Activated T-cell treated with anti-CD3 and anti-CD28 coated beads, Interleukin-2, amount 50 U/mL, for 72 hours (primary cell): ENCODE measurements around the gene ABHD13. TPM values are rescaled to one million over a fixed set of nuclear protein-coding genes. Genes with fewer than 3 reads are reported as not detected.
"Not testable (repeated sequence)": the region's sequence is repeated elsewhere in the genome, so short reads cannot be mapped to it uniquely, and the experiment has no call there.

Experiments used
- ATAC-seq, 2 donors: fragments of 150-1000 bp; cut with Tn5 transposase; replicated peaks in 1 of 2; 2 replicates each; pipeline ENCODE4 v1.10.0; 2021; ENCODE audit warnings: moderate library complexity in 2 of 2, mild to moderate bottlenecking in 1 of 2
- DNase-seq, 2 donors: peaks; one replicate each; pipeline ENCODE4 v3.0.0; 2021 to 2022; ENCODE audit warnings: mixed read lengths in 1 of 2
- H3K27ac Mint-ChIP-seq: one replicate; pipeline ENCODE4 v1.8.0; 2022; ENCODE audit warnings: mild to moderate bottlenecking, moderate library complexity, mixed read lengths
- H3K27me3 Mint-ChIP-seq: one replicate; pipeline ENCODE4 v1.8.0; 2022; ENCODE audit warnings: low read depth, mixed read lengths
- H3K36me3 Mint-ChIP-seq, 2 donors: one replicate each; pipeline ENCODE4 v1.8.0; 2022; ENCODE audit warnings: mixed read lengths in 2 of 2, mild to moderate bottlenecking in 1 of 2; ENCODE audit not compliant: insufficient read depth in 2 of 2
- H3K4me1 Mint-ChIP-seq: one replicate; pipeline ENCODE4 v1.8.0; 2022; ENCODE audit warnings: low read depth, mixed read lengths
- H3K4me3 Mint-ChIP-seq, 2 donors: one replicate each; pipeline ENCODE4 v1.8.0; 2022; ENCODE audit warnings: mild to moderate bottlenecking in 2 of 2, mixed read lengths in 2 of 2, moderate library complexity in 2 of 2
- H3K9me3 Mint-ChIP-seq, 2 donors: one replicate each; pipeline ENCODE4 v1.8.0; 2022; ENCODE audit warnings: mixed read lengths in 2 of 2
- total RNA-seq, 2 donors: library from RNA; stranded (reverse); gene quantifications; one replicate each; pipeline ENCODE4 v1.2.3, GENCODE V29; 2022

Gene ABHD13
- total RNA-seq, 2 donors from 2014 or later: 5.3 to 6.5 TPM

GRCh38 chr13:108210551-108210950 lies 7.6 kb upstream of the ABHD13 start:
- H3K9me3 Mint-ChIP-seq: peaks cover 10 to 13% of the 10 kb centered on the region in 2 donors
- H3K27me3 Mint-ChIP-seq: no peaks in the 10 kb centered on the region
- no peak overlapping the region for H3K27ac Mint-ChIP-seq
- DNase-seq (no peak), ATAC-seq (no peak)
- H3K4me3 Mint-ChIP-seq: no peak overlapping the region
- peaks cover 21 to 31% of the 10 kb centered on the region in 2 donors for H3K36me3 Mint-ChIP-seq
- H3K4me1 Mint-ChIP-seq: peaks cover 13% of the 10 kb centered on the region

- Mint-ChIP-seq H3K4me1 (peaks cover 30% of the 10 kb centered on the region), H3K27ac (no peak overlapping the region), H3K36me3 (peaks cover 21 to 27% of the 10 kb centered on the region in 2 donors), H3K4me3 (no peak overlapping the region), H3K9me3 (peaks cover 10 to 13% of the 10 kb centered on the region in 2 donors), H3K27me3 (no peaks in the 10 kb centered on the region)
- DNase-seq (no peak), ATAC-seq (no peak)
Measured at GRCh38 chr13:108212886-108213285, 5.3 kb upstream of the ABHD13 start.

- peaks cover 10 to 13% of the 10 kb centered on the region in 2 donors for H3K9me3 Mint-ChIP-seq
Measured at GRCh38 chr13:108213946-108214345, 4.2 kb upstream of the ABHD13 start.

GRCh38 chr13:108214441-108215271 lies 3.5 kb upstream of the ABHD13 start:
- H3K9me3 Mint-ChIP-seq: peaks cover 5 to 8% of the 10 kb centered on the region in 2 donors
- peaks cover 14 to 18% of the 10 kb centered on the region in 2 donors for H3K36me3 Mint-ChIP-seq
- DNase-seq (no peak), ATAC-seq (no peak)
- peaks cover 37% of the 10 kb centered on the region for H3K4me1 Mint-ChIP-seq
- peak overlapping the region; percentile 43 for H3K27ac Mint-ChIP-seq
- peak overlapping the region; percentile 86 to 94 for H3K4me3 Mint-ChIP-seq
- H3K27me3 Mint-ChIP-seq: no peaks in the 10 kb centered on the region

More at GRCh38 chr13:108213946-108214345, 4.2 kb upstream of the ABHD13 start:
- peaks cover 19 to 23% of the 10 kb centered on the region in 2 donors for H3K36me3 Mint-ChIP-seq
- peaks cover 30% of the 10 kb centered on the region for H3K4me1 Mint-ChIP-seq
- ATAC-seq (no peak), DNase-seq (no peak)
- H3K27ac Mint-ChIP-seq: peak overlapping the region; percentile 43
- no peaks in the 10 kb centered on the region for H3K27me3 Mint-ChIP-seq
- H3K4me3 Mint-ChIP-seq: peak overlapping the region; percentile 86 to 94

GRCh38 chr13:108215436-108215835 lies 2.8 kb upstream of the ABHD13 start, which contains the start of gene LIG4:
Gene LIG4, minus strand, starts transcription at chr13:108215536. Its CDS starts 4,268 bp downstream, at chr13:108211268.
- peaks cover 8 to 11% of the 10 kb centered on the region in 2 donors for H3K36me3 Mint-ChIP-seq
- DNase-seq: peak; percentile 90 to 91
- H3K4me3 Mint-ChIP-seq: peak within 1 kb of the TSS; percentile 90 to 94
- peaks cover 45% of the 10 kb centered on the region for H3K4me1 Mint-ChIP-seq
- H3K9me3 Mint-ChIP-seq: peaks cover 2 to 3% of the 10 kb centered on the region in 2 donors
- no peaks in the 10 kb centered on the region for H3K27me3 Mint-ChIP-seq
- peak within 1 kb of the TSS; percentile 97 for H3K27ac Mint-ChIP-seq
- peak; percentile 74 to 77 for ATAC-seq

GRCh38 chr13:108217307-108218043 lies 717 bp upstream of the ABHD13 start:
- peaks cover 54% of the 10 kb centered on the region for H3K4me1 Mint-ChIP-seq
- not testable (repeated sequence) for H3K9me3 Mint-ChIP-seq, H3K27me3 Mint-ChIP-seq, ATAC-seq, DNase-seq, H3K36me3 Mint-ChIP-seq
- H3K4me3 Mint-ChIP-seq: peak overlapping the region; percentile 90 to 94
- H3K27ac Mint-ChIP-seq: peak overlapping the region; percentile 97

GRCh38 chr13:108220041-108220440 lies 1.8 kb downstream of the ABHD13 start:
- Mint-ChIP-seq H3K4me1 (peaks cover 53% of the 10 kb centered on the region), H3K27me3 (no peaks in the 10 kb centered on the region), H3K9me3 (no peaks in the 10 kb centered on the region), H3K4me3 (peak overlapping the region; percentile 90 to 94), H3K36me3 (peaks cover 0 to 1% of the 10 kb centered on the region in 2 donors), H3K27ac (peak overlapping the region; percentile 57)
- ATAC-seq (no peak), DNase-seq (no peak)

- Mint-ChIP-seq H3K27ac (no peak overlapping the region), H3K9me3 (no peaks in the 10 kb centered on the region), H3K36me3 (no peaks in the 10 kb centered on the region), H3K4me1 (peaks cover 56% of the 10 kb centered on the region), H3K4me3 (no peak overlapping the region), H3K27me3 (no peaks in the 10 kb centered on the region)
- DNase-seq (no peak), ATAC-seq (no peak)
Measured at GRCh38 chr13:108223687-108224503, 5.7 kb downstream of the ABHD13 start.

GRCh38 chr13:108225440-108225839 lies 7.2 kb downstream of the ABHD13 start:
- no peak overlapping the region for H3K27ac Mint-ChIP-seq
- H3K4me1 Mint-ChIP-seq: peaks cover 41% of the 10 kb centered on the region
- peak overlapping the region in 1 of 2 donors; percentile 6 for H3K4me3 Mint-ChIP-seq
- no peaks in the 10 kb centered on the region for H3K27me3 Mint-ChIP-seq
- H3K9me3 Mint-ChIP-seq: no peaks in the 10 kb centered on the region
- peaks cover 3% of the 10 kb centered on the region in 2 donors for H3K36me3 Mint-ChIP-seq
- no peak for DNase-seq
- ATAC-seq: peak; percentile 54 to 61

- no peak overlapping the region for H3K4me3 Mint-ChIP-seq
- peaks cover 36% of the 10 kb centered on the region for H3K4me1 Mint-ChIP-seq
- no peak overlapping the region for H3K27ac Mint-ChIP-seq
- DNase-seq (no peak), ATAC-seq (peak; percentile 34 to 44)
- H3K9me3 Mint-ChIP-seq: no peaks in the 10 kb centered on the region
- peaks cover 3% of the 10 kb centered on the region in 2 donors for H3K36me3 Mint-ChIP-seq
- no peaks in the 10 kb centered on the region for H3K27me3 Mint-ChIP-seq
Measured at GRCh38 chr13:108226184-108226583, 8.0 kb downstream of the ABHD13 start.

GRCh38 chr13:108227651-108228272 lies 9.6 kb downstream of the ABHD13 start:
- no peak for ATAC-seq
- H3K36me3 Mint-ChIP-seq: peaks cover 3% of the 10 kb centered on the region in 2 donors
- H3K27me3 Mint-ChIP-seq: no peaks in the 10 kb centered on the region
- H3K4me3 Mint-ChIP-seq: no peak overlapping the region
- no peaks in the 10 kb centered on the region for H3K9me3 Mint-ChIP-seq
- H3K27ac Mint-ChIP-seq: peak overlapping the region; percentile 68
- DNase-seq: peak in 1 of 2 donors; percentile 41
- peaks cover 31% of the 10 kb centered on the region for H3K4me1 Mint-ChIP-seq

- no peaks in the 10 kb centered on the region for H3K9me3 Mint-ChIP-seq
- DNase-seq (no peak), ATAC-seq (no peak)
- H3K4me1 Mint-ChIP-seq: peaks cover 17% of the 10 kb centered on the region
- peaks cover 5 to 7% of the 10 kb centered on the region in 2 donors for H3K36me3 Mint-ChIP-seq
- no peak overlapping the region for H3K4me3 Mint-ChIP-seq
- no peak overlapping the region for H3K27ac Mint-ChIP-seq
- H3K27me3 Mint-ChIP-seq: no peaks in the 10 kb centered on the region
Measured at GRCh38 chr13:108230377-108230776, 12.2 kb downstream of the ABHD13 start.
